Loucy (cell line): ENCODE results near the gene RAB44.

ENCODE experiments used
- H2AFZ ChIP-seq: fragments of 200-600 bp; sonication (generic); 2 replicates; pipeline ENCODE4 v1.6.0; 2016; ENCODE audit warnings: antibody characterized with exemption, mild to moderate bottlenecking, low read length, moderate library complexity
- H3F3A ChIP-seq: fragments of 200-600 bp; 2 replicates; pipeline ENCODE4 v1.6.0; 2016; ENCODE audit warnings: antibody characterized with exemption, low read depth, mild to moderate bottlenecking
- H3K27me3 ChIP-seq: fragments of 200-600 bp; sonication (generic); 2 replicates; pipeline ENCODE4 v1.6.1; 2014; ENCODE audit warnings: low read length, mild to moderate bottlenecking; ENCODE audit not compliant: insufficient read depth, poor library complexity, severe bottlenecking
- H3K36me3 ChIP-seq: fragments of 200-600 bp; sonication (generic); 2 replicates; pipeline ENCODE4 v1.6.1; 2016; ENCODE audit warnings: low read length; ENCODE audit not compliant: insufficient read depth
- H3K4me1 ChIP-seq: fragments of 200-600 bp; sonication (generic); 2 replicates; pipeline ENCODE4 v1.5.1; 2014; ENCODE audit warnings: low read length, mild to moderate bottlenecking; ENCODE audit not compliant: insufficient read depth, poor library complexity, severe bottlenecking
- H3K4me2 ChIP-seq: fragments of 200-600 bp; sonication (generic); 2 replicates; pipeline ENCODE4 v1.6.0; 2014; ENCODE audit warnings: antibody characterized with exemption, low read length, low read depth, mild to moderate bottlenecking; ENCODE audit not compliant: poor library complexity, severe bottlenecking
- H3K4me3 ChIP-seq: fragments of 200-600 bp; sonication (generic); 2 replicates; pipeline ENCODE4 v1.5.1; 2014; ENCODE audit warnings: low read length, mild to moderate bottlenecking, mixed read lengths; ENCODE audit not compliant: poor library complexity, severe bottlenecking
- H3K79me2 ChIP-seq: fragments of 200-600 bp; sonication (generic); 2 replicates; pipeline ENCODE4 v1.6.1; 2014; ENCODE audit warnings: low read length; ENCODE audit not compliant: insufficient read depth
- H3K9ac ChIP-seq: fragments of 200-600 bp; sonication (generic); 2 replicates; pipeline ENCODE4 v1.6.0; 2014; ENCODE audit warnings: mild to moderate bottlenecking, low read depth, low read length, moderate library complexity; ENCODE audit not compliant: poor library complexity, severe bottlenecking
- H3K9me2 ChIP-seq: fragments of 200-600 bp; sonication (generic); replicated peaks from 2 replicates; pipeline ENCODE4 v1.6.1; 2016; ENCODE audit warnings: low read depth, low read length, mixed read lengths
- H3K9me3 ChIP-seq: fragments of 200-600 bp; sonication (generic); 2 replicates; pipeline ENCODE4 v1.6.1; 2014; ENCODE audit warnings: mild to moderate bottlenecking, antibody characterized with exemption, low read length, low read depth; ENCODE audit not compliant: insufficient read depth
- H4K20me1 ChIP-seq: fragments of 200-600 bp; sonication (generic); 2 replicates; pipeline ENCODE4 v1.6.0; 2014; ENCODE audit warnings: antibody characterized with exemption, low read length, mild to moderate bottlenecking; ENCODE audit not compliant: insufficient read depth, poor library complexity, severe bottlenecking
- CTCF ChIP-seq: fragments of 200-600 bp; sonication (generic); conservative IDR thresholded peaks from 2 replicates; pipeline ENCODE4 v1.5.1; 2014; ENCODE audit warnings: mild to moderate bottlenecking, antibody characterized with exemption, low read length
- EZH2phosphoT487 ChIP-seq: fragments of 200-600 bp; IDR thresholded peaks from 2 replicates; pipeline ENCODE4 v1.6.1; 2018; ENCODE audit warnings: antibody characterized with exemption, mild to moderate bottlenecking, moderate library complexity, borderline replicate concordance

Gene RAB44

DNA sequence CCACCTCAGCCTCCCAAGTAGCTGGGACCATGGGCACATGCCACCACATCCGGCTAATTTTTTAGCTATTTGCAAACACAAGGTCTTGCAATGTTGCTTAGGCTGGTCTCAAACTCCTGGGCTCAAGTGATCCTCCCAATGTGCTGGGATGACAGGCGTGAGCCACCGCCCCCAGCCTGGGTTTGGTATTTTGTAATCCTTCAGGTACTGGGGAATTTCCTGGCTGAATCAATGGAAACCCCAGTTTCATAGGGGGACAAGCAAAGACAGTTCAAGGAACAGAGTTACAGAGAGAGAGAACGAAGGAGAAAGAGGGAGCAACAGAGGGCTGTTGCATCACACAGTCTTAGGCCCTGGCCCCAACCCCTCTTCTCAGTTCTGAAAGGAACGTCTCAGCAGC, 35.7 kb downstream of the RAB44 start:
- Histone ChIP-seq H3K4me1 (no peaks in the 10 kb centered on the region), H3K36me3 (peaks cover 6% of the 10 kb centered on the region; the same call in 1 of the 2 replicates), H3K9ac (no peak overlapping the region), H3K27me3 (no peaks in the 10 kb centered on the region), H3F3A (no peaks in the 10 kb centered on the region), H3K4me3 (no peak overlapping the region), H3K4me2 (no peak overlapping the region), H3K79me2 (no peaks in the 10 kb centered on the region), H4K20me1 (no peaks in the 10 kb centered on the region), H3K9me3 (no peaks in the 10 kb centered on the region), H2AFZ (no peak overlapping the region), H3K9me2 (no peaks in the 10 kb centered on the region)
- TF ChIP-seq EZH2phosphoT487 (no peak), CTCF (no peak)

DNA sequence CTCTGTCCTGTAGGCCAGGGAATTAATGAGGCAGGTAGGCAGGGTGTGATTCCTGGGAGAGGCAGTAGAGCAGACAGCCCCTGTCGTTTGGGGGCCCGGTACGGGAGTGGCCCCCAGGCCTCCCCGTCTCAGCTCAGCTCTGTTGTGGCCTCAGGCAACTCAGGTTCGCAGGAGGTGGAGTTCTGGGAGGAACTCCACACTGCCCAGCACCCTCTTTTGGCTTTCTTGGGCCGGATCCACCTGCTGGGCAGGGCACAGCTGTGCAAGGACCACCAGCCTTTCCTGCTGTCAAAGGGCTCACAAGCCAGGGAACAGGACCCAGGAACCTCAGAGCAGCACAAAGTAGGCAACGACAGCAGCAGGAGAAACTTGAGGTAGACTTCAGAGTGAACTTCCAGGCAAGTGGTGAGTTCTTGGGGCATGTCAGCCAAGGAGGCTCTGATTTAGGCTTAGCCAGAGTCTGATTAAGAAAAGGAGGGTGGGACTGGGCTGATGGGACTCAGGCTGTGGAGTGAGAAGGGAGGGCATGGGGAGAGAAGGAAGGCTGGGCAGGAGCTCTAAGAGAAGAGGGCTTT, 36.9 kb downstream of the RAB44 start:
- Histone ChIP-seq H3K4me3 (no peak overlapping the region), H3K79me2 (no peaks in the 10 kb centered on the region), H3F3A (no peaks in the 10 kb centered on the region), H3K4me2 (no peak overlapping the region), H2AFZ (no peak overlapping the region), H3K36me3 (peaks cover 6% of the 10 kb centered on the region; the same call in 1 of the 2 replicates), H3K4me1 (no peaks in the 10 kb centered on the region), H3K9me2 (no peaks in the 10 kb centered on the region), H3K9me3 (no peaks in the 10 kb centered on the region), H4K20me1 (no peaks in the 10 kb centered on the region), H3K27me3 (no peaks in the 10 kb centered on the region), H3K9ac (no peak overlapping the region)
- no peak for TF ChIP-seq EZH2phosphoT487
- no peak for TF ChIP-seq CTCF

- no peak overlapping the region for H3K4me2 ChIP-seq
- H3K9me3 ChIP-seq = no peaks in the 10 kb centered on the region
- no peak overlapping the region for H2AFZ ChIP-seq
- H3K79me2 ChIP-seq = no peaks in the 10 kb centered on the region
- no peak for TF ChIP-seq EZH2phosphoT487
- H3K36me3 ChIP-seq = peaks cover 6% of the 10 kb centered on the region; the same call in 1 of the 2 replicates
- H3K4me1 ChIP-seq = no peaks in the 10 kb centered on the region
- H3K4me3 ChIP-seq = no peak overlapping the region
- no peaks in the 10 kb centered on the region for H3K27me3 ChIP-seq
- H4K20me1 ChIP-seq = no peaks in the 10 kb centered on the region
- no peaks in the 10 kb centered on the region for H3F3A ChIP-seq
- no peak overlapping the region for H3K9ac ChIP-seq
- H3K9me2 ChIP-seq = no peaks in the 10 kb centered on the region
These were observed 37.8 kb downstream of the RAB44 start for GRCh38 chr6:36735110-36736071.
